H1 (cell line): Measurements from ENCODE around the gene MCEMP1. TPM values are rescaled to one million over a fixed set of nuclear protein-coding genes. Genes with fewer than 3 reads are reported as not detected.

Experiments used
- CTCF ChIA-PET: fragments of 300-600 bp; sonication (Branson Sonifier 250); formaldehyde crosslinking; loops from one replicate; lab custom pipeline; 2021; ENCODE audit not compliant: partially characterized antibody; lab: Charles Lee
- POLR2A ChIA-PET: fragments of 300-600 bp; sonication (Branson Sonifier 250); formaldehyde crosslinking; loops from one replicate; lab custom pipeline; 2021; ENCODE audit warnings: inconsistent platforms; ENCODE audit not compliant: partially characterized antibody; lab: Charles Lee
- DNase-seq, 2 experiments: peaks; one replicate each; pipeline versions ENCODE4 v3.0.0 to v3.0.0-alpha.2; 2010 to 2022; ENCODE audit warnings: low spot score in 2 of 2, low read depth in 1 of 2, mixed read lengths in 1 of 2
- FAIRE-seq: peaks from 2 replicates; lab custom pipeline; 2011; peaks lifted over from hg19 to GRCh38; lab: Jason Lieb, UNC
- H2AFZ ChIP-seq: 2 replicates; pipeline ENCODE4 v1.8.1; 2012; ENCODE audit warnings: low read length, inconsistent platforms
- H2AK5ac ChIP-seq: 2 replicates; pipeline ENCODE4 v1.6.1; 2013; ENCODE audit warnings: low read depth, low read length
- H2BK120ac ChIP-seq: replicated peaks from 2 replicates; pipeline ENCODE3; 2013; ENCODE audit warnings: low read depth, low read length, inconsistent platforms
- H2BK12ac ChIP-seq: 2 replicates; pipeline ENCODE4 v1.6.1; 2013; ENCODE audit warnings: low read depth, low read length
- H2BK15ac ChIP-seq: 2 replicates; pipeline ENCODE4 v1.6.1; 2013; ENCODE audit warnings: low read length
- H2BK20ac ChIP-seq: 2 replicates; pipeline ENCODE4 v1.6.1; 2013; ENCODE audit warnings: low read length
- H2BK5ac ChIP-seq: 2 replicates; pipeline ENCODE4 v1.6.1; 2013; ENCODE audit warnings: low read depth, low read length
- H3K14ac ChIP-seq: 2 replicates; pipeline ENCODE4 v1.6.1; 2013; ENCODE audit warnings: inconsistent platforms; ENCODE audit not compliant: insufficient read length
- H3K18ac ChIP-seq: 2 replicates; pipeline ENCODE4 v1.6.1; 2013; ENCODE audit warnings: low read length; ENCODE audit errors: extremely low read depth
- H3K23ac ChIP-seq: 2 replicates; pipeline ENCODE4 v1.6.1; 2013; ENCODE audit warnings: inconsistent platforms; ENCODE audit not compliant: insufficient read length
- H3K23me2 ChIP-seq: 2 replicates; pipeline ENCODE4 v1.6.1; 2013; ENCODE audit warnings: low read depth, low read length
- H3K27ac ChIP-seq: 2 replicates; pipeline ENCODE4 v1.6.1; 2011; ENCODE audit warnings: low read depth, low read length, inconsistent platforms
- H3K27me3 ChIP-seq, 4 experiments: replicated peaks in 1 of 4; 1 replicate in 1 of 4; 2 replicates in 3 of 4; pipeline versions ENCODE4 v1.6.1 to v1.8.1; 2011 to 2013; ENCODE audit warnings: low read length in 3 of 4, mild to moderate bottlenecking in 3 of 4, inconsistent platforms in 2 of 4, mixed read lengths in 2 of 4, moderate library complexity in 1 of 4; ENCODE audit not compliant: control insufficient read depth in 3 of 4, insufficient read depth in 3 of 4; ENCODE audit errors: extremely low read depth in 1 of 4
- H3K36me3 ChIP-seq, 4 experiments: 2 replicates each; pipeline versions ENCODE4 v1.6.1 to v1.8.1; 2011 to 2013; ENCODE audit warnings: mild to moderate bottlenecking in 4 of 4, low read length in 3 of 4, moderate library complexity in 2 of 4, control low read depth in 1 of 4, inconsistent platforms in 1 of 4; ENCODE audit not compliant: insufficient read depth in 4 of 4, control insufficient read depth in 2 of 4
- H3K4ac ChIP-seq: replicated peaks from 2 replicates; pipeline ENCODE3; 2013; ENCODE audit warnings: low read length, low read depth, mixed read lengths, inconsistent platforms; ENCODE audit not compliant: insufficient read length
- H3K4me1 ChIP-seq, 4 experiments: replicated peaks in 1 of 4; 1 replicate in 1 of 4; 2 replicates in 3 of 4; pipeline versions ENCODE4 v1.6.1 to v1.8.1; 2011 to 2013; ENCODE audit warnings: low read length in 3 of 4, inconsistent platforms in 2 of 4, mixed read lengths in 1 of 4; ENCODE audit not compliant: insufficient read depth in 4 of 4, control insufficient read depth in 3 of 4
- H3K4me2 ChIP-seq, 2 experiments: 2 replicates each; pipeline versions ENCODE4 v1.6.1 to v1.8.1; 2011 to 2013; ENCODE audit warnings: low read depth in 2 of 2, low read length in 2 of 2, control low read depth in 1 of 2, inconsistent platforms in 1 of 2, mild to moderate bottlenecking in 1 of 2; ENCODE audit not compliant: insufficient read depth in 1 of 2
- H3K4me3 ChIP-seq, 4 experiments: fragments of 200-600, 300-600 bp in 1 of 4; sonication (generic), shearing (Covaris generic), sonication (Bioruptor Twin) in 1 of 4; 2 replicates each; pipeline versions ENCODE4 v1.5.1 to v1.8.1; 2011 to 2016; ENCODE audit warnings: low read length in 4 of 4, low read depth in 3 of 4, control low read depth in 2 of 4, inconsistent platforms in 2 of 4, mild to moderate bottlenecking in 2 of 4, mixed read lengths in 1 of 4, moderate library complexity in 1 of 4; ENCODE audit not compliant: insufficient read depth in 2 of 4; ENCODE audit errors: extremely low read depth in 1 of 4
- H3K56ac ChIP-seq: replicated peaks from 2 replicates; pipeline ENCODE3; 2013; ENCODE audit warnings: low read depth, mild to moderate bottlenecking, mixed read lengths, low read length, inconsistent platforms; ENCODE audit not compliant: insufficient read length
- H3K79me1 ChIP-seq: 2 replicates; pipeline ENCODE4 v1.6.1; 2013; ENCODE audit warnings: low read depth, low read length, control low read depth
- H3K79me2 ChIP-seq, 2 experiments: 2 replicates each; pipeline versions ENCODE4 v1.6.1 to v1.8.1; 2012 to 2013; ENCODE audit warnings: low read length in 2 of 2, mild to moderate bottlenecking in 2 of 2, inconsistent platforms in 1 of 2; ENCODE audit not compliant: insufficient read depth in 2 of 2, control insufficient read depth in 1 of 2
- H3K9ac ChIP-seq, 4 experiments: replicated peaks in 1 of 4; 1 replicate in 1 of 4; 2 replicates in 3 of 4; pipeline versions ENCODE4 v1.6.1 to v1.8.1; 2011 to 2013; ENCODE audit warnings: low read depth in 3 of 4, low read length in 3 of 4, control low read depth in 2 of 4, mild to moderate bottlenecking in 2 of 4, moderate library complexity in 2 of 4, inconsistent platforms in 1 of 4; ENCODE audit errors: extremely low read depth in 1 of 4
- H3K9me3 ChIP-seq, 2 experiments: 2 replicates each; pipeline versions ENCODE4 v1.6.1 to v1.8.1; 2012 to 2013; ENCODE audit warnings: mild to moderate bottlenecking in 2 of 2, moderate library complexity in 2 of 2, control low read depth in 1 of 2, inconsistent platforms in 1 of 2, low read depth in 1 of 2, low read length in 1 of 2, mixed read lengths in 1 of 2; ENCODE audit not compliant: insufficient read depth in 2 of 2
- H4K20me1 ChIP-seq, 2 experiments: replicated peaks in 1 of 2; 2 replicates each; pipeline versions ENCODE3 to v1.8.1; 2011 to 2013; ENCODE audit warnings: inconsistent platforms in 2 of 2, low read length in 2 of 2, mild to moderate bottlenecking in 1 of 2; ENCODE audit not compliant: insufficient read depth in 2 of 2, control insufficient read depth in 1 of 2
- H4K5ac ChIP-seq: 2 replicates; pipeline ENCODE4 v1.6.1; 2013; ENCODE audit warnings: low read length, low read depth, mixed read lengths, inconsistent platforms; ENCODE audit not compliant: insufficient read length
- H4K8ac ChIP-seq: 2 replicates; pipeline ENCODE4 v1.8.0; 2013; ENCODE audit warnings: mild to moderate bottlenecking, moderate library complexity, low read length, inconsistent platforms; ENCODE audit not compliant: insufficient read depth; ENCODE audit errors: extremely low read depth
- H4K91ac ChIP-seq: replicated peaks from 2 replicates; pipeline ENCODE3; 2013; ENCODE audit warnings: low read length, mixed read lengths, inconsistent platforms; ENCODE audit not compliant: insufficient read length
- ATF2 ChIP-seq: IDR thresholded peaks from 2 replicates; pipeline ENCODE4 v1.6.1; 2012; ENCODE audit warnings: low read length, inconsistent platforms
- HDAC2 ChIP-seq, 2 experiments: fragments of 300-600 bp in 1 of 2; sonication (generic) in 1 of 2; IDR thresholded peaks; 2 replicates each; pipeline ENCODE4 v1.6.1; 2011 to 2012; ENCODE audit warnings: low read depth in 2 of 2, low read length in 2 of 2, mild to moderate bottlenecking in 2 of 2, moderate library complexity in 2 of 2, borderline replicate concordance in 1 of 2, inconsistent platforms in 1 of 2
- JUN ChIP-seq: IDR thresholded peaks from 2 replicates; pipeline ENCODE4 v1.6.1; 2011; ENCODE audit warnings: low read depth, mild to moderate bottlenecking, improper control_type of control experiment, low read length
- KDM5A ChIP-seq: fragments of 200-600 bp; IDR thresholded peaks from 2 replicates; pipeline ENCODE4 v1.7.1; 2012; ENCODE audit warnings: mild to moderate bottlenecking, low read length, inconsistent platforms, mixed read lengths
- NRF1 ChIP-seq: IDR thresholded peaks from 2 replicates; pipeline ENCODE4 v1.6.1; 2011; ENCODE audit warnings: mild to moderate bottlenecking, low read depth, low read length, improper control_type of control experiment
- POLR2AphosphoS5 ChIP-seq: IDR thresholded peaks from 2 replicates; pipeline ENCODE4 v1.6.1; 2011; ENCODE audit warnings: low read depth, low read length
- RAD21 ChIP-seq, 2 experiments: IDR thresholded peaks in 1 of 2; conservative IDR thresholded peaks in 1 of 2; 2 replicates each; pipeline ENCODE4 v1.6.1; 2011; ENCODE audit warnings: low read depth in 2 of 2, low read length in 2 of 2, improper control_type of control experiment in 1 of 2, inconsistent platforms in 1 of 2, mild to moderate bottlenecking in 1 of 2, moderate library complexity in 1 of 2
- RFX5 ChIP-seq: IDR thresholded peaks from 2 replicates; pipeline ENCODE4 v1.6.1; 2011; ENCODE audit warnings: low read depth, low read length, improper control_type of control experiment, borderline replicate concordance
- SP2 ChIP-seq: IDR thresholded peaks from 2 replicates; pipeline ENCODE4 v1.6.1; 2012; ENCODE audit warnings: mild to moderate bottlenecking, low read length, inconsistent platforms
- USF2 ChIP-seq: IDR thresholded peaks from 2 replicates; pipeline ENCODE4 v1.6.1; 2011; ENCODE audit warnings: low read length, improper control_type of control experiment
- ZNF274 ChIP-seq: IDR thresholded peaks from 2 replicates; pipeline ENCODE4 v1.7.0; 2012; ENCODE audit warnings: low read length, borderline replicate concordance; ENCODE audit errors: extremely low read depth
- WGBS, 2 experiments: shearing (Covaris generic) in 1 of 2; methylation state at CpG; one replicate each; pipeline versions ENCODE4 v1.1.6 to v1.1.7; 2013 to 2015; ENCODE audit warnings: low lambda C conversion rate in 2 of 2, mixed read lengths in 2 of 2, inconsistent platforms in 1 of 2, low coverage in 1 of 2, missing lambda C conversion rate in 1 of 2; ENCODE audit not compliant: insufficient replicate concordance in 2 of 2, insufficient coverage in 1 of 2, insufficient read length in 1 of 2; ENCODE audit errors: extremely low coverage in 1 of 2, missing lambda C conversion rate in 1 of 2; 5-methylcytosine and 5-hydroxymethylcytosine counted together
- polyA plus RNA-seq, 7 experiments: library from polyadenylated mRNA; depleted of rRNA in 3 of 7; stranded (reverse) in 5 of 7; unstranded in 2 of 7; fragments of >200 nt in 5 of 7; fragments of 200-250 nt in 2 of 7; gene quantifications; 1 replicate in 5 of 7; 2 replicates in 1 of 7; 4 replicates in 1 of 7; pipeline versions ENCODE4 v1.2.1 to v1.2.3, GENCODE V29; 2011 to 2013; ENCODE audit warnings: missing spikeins in 2 of 7, mixed read lengths in 2 of 7
- total RNA-seq: library from RNA; stranded (reverse); fragmentation: NEBNext Ultra II Directional; extraction: Animal tissue kit (Norgen Biotek cat#: 25700); gene quantifications from 2 replicates; pipeline ENCODE4 v1.2.1, GENCODE V29; 2021

MCEMP1 gene
- total and polyA plus RNA-seq, 2 of the 8 experiments (the other 6 are each of a cell fraction or from before 2014, with no cell fraction given) = not detected

GRCh38 chr19:7646426-7646700, 30.5 kb upstream of the MCEMP1 start:
- Histone ChIP-seq H3K4me2 (no peak overlapping the region), H3K4me3 (no peak overlapping the region), H3K23ac (no peak overlapping the region), H3K14ac (no peak overlapping the region), H3K18ac (no peak overlapping the region), H2AK5ac (no peak overlapping the region), H4K8ac (peak overlapping the region; percentile 21; the same call in 1 of the 2 replicates), H3K9me3 (no peaks in the 10 kb centered on the region), H2BK12ac (no peak overlapping the region), H2BK5ac (no peak overlapping the region), H4K91ac (no peak overlapping the region), H3K4me1 (peaks cover 0 to 5% (median 0%) of the 10 kb centered on the region in 4 experiments; a peak in 4 of 7 replicates), H3K9ac (no peak overlapping the region), H3K79me2 (no peaks in the 10 kb centered on the region), H3K79me1 (no peaks in the 10 kb centered on the region), H2BK120ac (no peak overlapping the region), H3K27ac (no peak overlapping the region), H3K4ac (no peak overlapping the region), H2AFZ (no peak overlapping the region), H4K5ac (no peak overlapping the region), H3K36me3 (peaks cover 0 to 3% (median 0%) of the 10 kb centered on the region in 4 experiments; a peak in 1 of 8 replicates), H4K20me1 (peaks cover 0 to 6% of the 10 kb centered on the region in 2 experiments), H2BK20ac (no peak overlapping the region), H3K23me2 (no peaks in the 10 kb centered on the region), H2BK15ac (no peak overlapping the region), H3K56ac (no peak overlapping the region), H3K27me3 (peaks cover 0 to 8% (median under 1%) of the 10 kb centered on the region in 4 experiments; a peak in 3 of 7 replicates)
- CTCF ChIA-PET = no interaction called here
- 89% methylated on average over 7 of the region's 8 CpGs; no CpG with 5 or more reads in 1 of the 2 experiments for WGBS, 2 experiments
- POLR2A ChIA-PET = interaction anchor here (1.3 kb wide), 1 partner anchor 16 kb away, joined by 4 read pairs; the partner anchor contains the start of gene PET100
- FAIRE-seq (no peak), DNase-seq (no peak)
- TF ChIP-seq USF2 (no peak), SP2 (no peak), POLR2AphosphoS5 (no peak), RAD21 (IDR thresholded peaks at IDR 0.05 in 1 of 2, conservative IDR thresholded peaks at IDR 0.05 in 1 of 2; ENCODE audit: low read depth in 2 of 2, low read length in 2 of 2) (no peak), HDAC2 (IDR thresholded peaks at IDR 0.05; ENCODE audit: borderline replicate concordance in 1 of 2, low read depth in 2 of 2, low read length in 2 of 2) (no peak), KDM5A (no peak), NRF1 (no peak), RFX5 (no peak), JUN (no peak), ZNF274 (no peak), ATF2 (no peak)
